ENCODE measurements around the gene VPS13C.

- TF ChIP-seq CTCF (IDR thresholded peaks at IDR 0.05) (no peak), EZH2 (IDR thresholded peaks at IDR 0.05; ENCODE audit: borderline replicate concordance, insufficient read depth, low read depth, low read length, poor library complexity, severe bottlenecking) (no peak)
Observed at GRCh38 chr15:62089616-62090015, 29.4 kb upstream of the VPS13C start.
